Jurkat, Clone E6-1 (cell line): ENCODE results near the gene ZNF579.
A peak's percentile ranks its signal among the peaks of the same experiment; 100 is the strongest.
"Not testable (repeated sequence)": the region's sequence is repeated elsewhere in the genome, so short reads cannot be mapped to it uniquely, and the experiment has no call there.

Experiments
- DNase-seq: peaks from one replicate; pipeline ENCODE4 v3.0.0-alpha.2; 2011; ENCODE audit warnings: low read depth, low spot score
- H3K4me3 ChIP-seq: 2 replicates; pipeline ENCODE4 v1.5.1; 2011; ENCODE audit warnings: mild to moderate bottlenecking, low read length, control low read depth, moderate library complexity

ZNF579 gene

GRCh38 chr19:55598719-55599467, 18.2 kb upstream of the ZNF579 start:
- H3K4me3 ChIP-seq: peak overlapping the region; percentile 84
- DNase-seq: peak; percentile 97

GRCh38 chr19:55598034-55598433, 17.4 kb upstream of the ZNF579 start:
- no peak for DNase-seq
- no peak overlapping the region for H3K4me3 ChIP-seq

DNA sequence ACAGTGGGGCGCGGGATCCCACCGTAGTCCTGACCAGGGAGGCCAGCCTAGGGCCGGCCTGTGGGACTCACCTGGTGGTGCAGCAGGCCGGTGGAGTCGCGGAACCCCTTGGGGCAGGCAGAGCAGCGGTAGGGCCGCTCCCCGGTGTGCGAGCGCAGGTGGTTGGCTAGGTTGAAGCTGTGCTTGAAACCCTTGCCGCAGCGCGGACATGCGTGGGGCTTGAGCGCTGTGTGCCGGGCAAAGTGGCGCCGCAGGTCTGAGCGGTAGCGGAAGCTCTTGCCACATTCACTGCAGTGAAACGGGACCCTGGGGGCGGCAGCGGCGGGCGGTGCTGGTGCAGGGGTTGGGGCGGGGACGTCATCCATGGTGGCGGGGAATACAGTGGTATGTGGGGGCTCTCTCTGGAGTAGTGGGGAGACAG, 16.9 kb upstream of the ZNF579 start:
- no peak overlapping the region for H3K4me3 ChIP-seq
- no peak for DNase-seq

- no peak for DNase-seq
- H3K4me3 ChIP-seq: no peak overlapping the region
Measured at GRCh38 chr19:55596304-55596703, 15.7 kb upstream of the ZNF579 start.

DNA sequence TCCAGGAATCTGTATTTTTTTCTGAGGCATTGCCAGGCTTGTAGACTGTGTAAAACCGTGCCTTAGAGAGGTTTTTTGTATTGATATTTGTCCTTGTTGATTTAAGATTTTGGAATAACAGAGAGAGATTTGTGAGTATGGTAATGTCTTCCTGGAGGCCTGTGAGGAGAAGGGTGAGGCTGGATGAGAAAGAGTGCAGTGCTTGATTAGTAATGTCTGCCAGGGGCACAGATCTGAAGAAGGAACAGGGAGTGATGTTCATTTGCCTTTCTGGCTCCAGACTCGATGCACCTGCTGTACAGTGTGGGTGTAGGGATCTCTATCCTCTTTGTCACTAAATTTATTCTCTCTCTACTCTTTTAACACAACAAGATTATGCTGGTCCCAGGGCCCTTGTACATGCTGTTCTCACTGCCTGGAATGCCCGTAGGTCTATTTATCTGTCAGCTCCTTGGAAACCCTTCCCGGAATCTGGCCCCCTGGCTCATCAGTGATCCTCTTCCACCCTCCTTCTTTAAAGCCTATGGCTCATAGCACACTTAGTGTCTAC, 14.4 kb upstream of the ZNF579 start:
- no peak overlapping the region for H3K4me3 ChIP-seq
- DNase-seq: no peak

- DNase-seq: no peak
- H3K4me3 ChIP-seq: no peak overlapping the region
Measured at GRCh38 chr19:55593096-55593772, 12.6 kb upstream of the ZNF579 start.

GRCh38 chr19:55592391-55593090, 11.9 kb upstream of the ZNF579 start:
- DNase-seq: no peak

DNA sequence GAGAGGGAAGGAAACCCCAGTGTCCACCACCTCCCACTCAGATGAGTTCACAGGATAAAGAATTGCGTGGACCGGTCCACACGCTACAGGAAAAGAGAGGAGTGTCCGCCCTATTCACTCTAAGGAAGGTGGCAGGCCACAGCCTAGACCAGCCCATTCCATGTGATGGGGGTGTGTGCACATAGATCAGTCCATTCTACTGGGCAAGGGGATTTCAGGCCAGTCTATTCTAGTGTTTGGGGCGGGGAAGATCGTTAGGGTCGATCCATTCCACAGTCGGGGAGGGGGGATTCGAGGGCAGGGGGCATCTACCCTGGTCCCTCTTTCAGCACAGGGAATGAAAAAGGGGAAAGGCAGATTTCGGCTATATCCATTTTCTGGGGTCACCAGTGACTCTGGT, 10.9 kb upstream of the ZNF579 start:
- no peak overlapping the region for H3K4me3 ChIP-seq
- no peak for DNase-seq

More at GRCh38 chr19:55592391-55593090, 11.9 kb upstream of the ZNF579 start:
- no peak overlapping the region for H3K4me3 ChIP-seq

GRCh38 chr19:55590617-55591016, 10.0 kb upstream of the ZNF579 start:
- no peak overlapping the region for H3K4me3 ChIP-seq
- no peak for DNase-seq

DNA sequence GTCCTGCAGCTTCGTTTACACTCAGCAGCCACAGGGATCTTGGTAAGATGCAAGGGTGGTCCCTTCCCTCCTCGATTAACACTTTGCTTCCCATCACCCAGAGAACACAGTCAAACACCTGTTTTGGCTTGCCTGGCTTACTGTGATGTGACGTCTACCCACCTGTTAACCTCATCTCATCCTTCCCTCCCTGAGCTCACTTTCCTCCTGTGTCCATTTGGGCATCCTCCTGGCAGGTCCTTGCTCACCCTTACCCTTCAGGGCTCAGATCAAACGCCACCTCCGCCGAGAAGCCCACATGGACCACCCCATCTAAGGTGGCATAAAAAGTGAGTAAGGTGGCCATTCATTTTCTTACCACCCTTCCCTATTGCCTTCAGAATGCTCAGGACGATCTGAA, 9.5 kb upstream of the ZNF579 start:
- H3K4me3 ChIP-seq: no peak overlapping the region
- no peak for DNase-seq

GRCh38 chr19:55588738-55589137, 8.1 kb upstream of the ZNF579 start:
- no peak for DNase-seq

DNA sequence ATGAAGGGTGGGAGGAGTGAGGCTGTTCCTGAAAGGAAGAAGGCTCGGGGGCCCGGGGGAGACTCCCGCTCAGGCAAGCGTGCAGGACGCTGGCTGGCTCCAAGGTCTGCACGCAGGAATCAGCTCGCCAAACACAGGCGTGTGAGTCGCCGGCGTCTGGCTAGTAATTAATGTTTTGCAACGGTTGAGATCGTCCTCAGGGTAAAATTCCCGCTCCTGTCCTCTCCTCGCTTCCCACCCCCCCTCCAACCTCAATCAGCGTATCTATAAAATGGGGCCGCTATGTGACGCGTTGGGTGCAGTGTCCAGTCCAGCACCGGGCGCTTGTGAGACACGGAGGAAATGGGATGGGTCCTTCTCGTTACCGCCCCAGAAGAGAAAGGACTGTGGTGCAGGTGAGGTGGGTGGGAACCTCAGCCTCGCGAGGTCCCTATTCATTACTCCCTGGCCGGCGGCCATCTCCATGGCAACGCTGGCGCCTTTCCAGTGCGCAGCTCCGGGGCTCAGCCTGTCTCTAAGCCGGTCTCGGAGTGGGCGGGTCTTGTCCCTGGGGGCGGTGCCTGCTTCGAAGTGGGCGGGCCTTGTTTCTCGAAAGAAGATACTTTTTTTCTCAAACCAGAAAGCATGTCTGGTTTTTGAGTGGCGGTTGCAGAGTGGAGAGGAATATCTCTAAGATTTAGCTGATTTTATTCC, 6.5 kb upstream of the ZNF579 start:
- peak; percentile 77 for DNase-seq

More at GRCh38 chr19:55588738-55589137, 8.1 kb upstream of the ZNF579 start:
- H3K4me3 ChIP-seq: no peak overlapping the region

DNA sequence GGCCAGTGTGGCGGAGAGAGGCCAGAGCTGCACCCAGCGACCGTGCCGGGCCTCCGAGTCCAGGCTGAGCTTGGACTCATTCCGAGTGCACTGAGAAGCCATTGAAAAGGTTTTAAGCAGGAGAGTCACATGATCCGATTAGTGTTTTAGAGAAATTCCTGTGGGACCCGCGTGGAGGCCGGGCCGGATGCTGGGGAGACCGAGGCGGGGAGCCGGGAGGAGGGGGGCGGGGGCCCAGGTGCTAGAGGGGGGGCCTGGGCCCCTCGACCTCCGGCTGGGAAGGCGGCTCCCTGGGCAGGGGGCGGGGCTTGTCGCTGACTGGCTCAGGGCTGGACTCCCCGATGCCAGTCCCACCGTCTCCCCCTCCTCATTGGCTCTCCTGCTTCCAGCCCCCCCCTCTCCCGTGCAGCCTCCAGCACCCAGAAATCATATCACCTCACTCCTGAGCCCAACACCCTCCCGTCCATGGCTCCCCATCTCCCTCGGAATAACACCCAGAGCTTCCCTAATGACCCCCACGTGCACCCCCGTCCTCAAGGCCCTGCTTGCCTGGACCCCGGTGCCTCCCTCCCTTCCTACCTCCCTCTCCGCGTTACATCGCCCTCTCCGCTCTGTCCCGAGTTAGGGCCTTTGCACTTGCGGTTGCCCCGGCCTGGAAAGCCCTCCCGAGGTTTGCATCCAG, 5.2 kb upstream of the ZNF579 start:
- peak; percentile 78 for DNase-seq
- H3K4me3 ChIP-seq: peak overlapping the region; percentile 55

More for the DNA sequence above, 6.5 kb upstream of the ZNF579 start:
- H3K4me3 ChIP-seq: peak overlapping the region; percentile 9; the same call in 1 of the 2 replicates

GRCh38 chr19:55584871-55585270, 4.2 kb upstream of the ZNF579 start:
- no peak overlapping the region for H3K4me3 ChIP-seq

GRCh38 chr19:55583897-55584296, 3.2 kb upstream of the ZNF579 start:
- H3K4me3 ChIP-seq, DNase-seq: not testable (repeated sequence)

More at GRCh38 chr19:55584871-55585270, 4.2 kb upstream of the ZNF579 start:
- no peak for DNase-seq

- not testable (repeated sequence) for DNase-seq
Measured at GRCh38 chr19:55582284-55582683, 1.6 kb upstream of the ZNF579 start.

GRCh38 chr19:55581823-55582223, 1.2 kb upstream of the ZNF579 start:
- no peak for DNase-seq
- no peak overlapping the region for H3K4me3 ChIP-seq

More at GRCh38 chr19:55582284-55582683, 1.6 kb upstream of the ZNF579 start:
- H3K4me3 ChIP-seq: not testable (repeated sequence)

DNA sequence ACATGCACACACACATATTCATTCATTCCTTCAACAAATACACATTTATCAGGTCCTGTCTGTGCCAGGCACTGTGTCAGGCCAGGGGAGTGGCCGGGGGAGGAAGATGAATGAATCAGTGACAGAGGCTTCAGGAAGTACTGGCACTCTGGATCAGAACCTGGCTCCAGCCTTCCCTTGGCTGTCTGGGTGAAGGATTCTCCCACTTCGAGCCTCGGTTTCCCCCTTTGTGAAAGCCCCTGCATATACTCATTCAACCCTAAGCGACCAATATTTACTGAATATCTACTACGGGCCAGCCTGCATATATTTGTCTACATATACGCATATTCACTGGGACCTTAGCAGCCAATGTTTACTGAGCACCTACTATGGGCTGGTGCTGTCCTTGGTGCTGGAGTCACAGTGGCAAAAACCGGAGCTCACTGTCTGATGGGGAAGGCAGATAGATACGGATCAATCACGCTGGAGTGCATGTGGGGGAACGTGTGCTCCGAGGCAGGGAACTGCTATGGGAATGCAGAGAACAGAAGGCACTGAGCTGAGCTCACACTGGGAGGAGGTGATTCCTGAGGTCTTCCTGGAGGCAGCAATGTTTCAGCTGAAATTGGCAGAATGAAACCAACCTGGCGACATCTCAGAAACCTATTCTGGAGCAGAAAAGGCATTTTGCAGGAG, 636 bp upstream of the ZNF579 start:
- peak overlapping the region; percentile 88 for H3K4me3 ChIP-seq
- DNase-seq: no peak
